ENCODE data around the gene ARMC5.

ARMC5 gene

GRCh38 chr16:31471241-31471874 lies 12.1 kb downstream of the ARMC5 start:
- TF ChIP-seq CTCF (IDR thresholded peaks at IDR 0.05; ENCODE audit: low read depth, low read length, missing control alignments), result no peak
- DNase-seq (ENCODE audit: low read depth), result no peak
- H3K4me3 ChIP-seq (ENCODE audit: low read depth, low read length), result no peak overlapping the region

- no peak for TF ChIP-seq CTCF (IDR thresholded peaks at IDR 0.05; ENCODE audit: low read depth, low read length, missing control alignments)
- H3K4me3 ChIP-seq (ENCODE audit: low read depth, low read length), result no peak within 1 kb of the TSS
- DNase-seq (ENCODE audit: low read depth), result no peak
These were observed 12.8 kb downstream of the ARMC5 start, which contains the start of gene TGFB1I1 for GRCh38 chr16:31471875-31472708. TGFB1I1 (plus strand) TSS chr16:31472152; CDS start chr16:31472189, 37 bp downstream.

- no peak overlapping the region for H3K4me3 ChIP-seq (ENCODE audit: low read depth, low read length)
- DNase-seq (ENCODE audit: low read depth), result no peak
These were observed 13.5 kb downstream of the ARMC5 start for GRCh38 chr16:31472709-31473203.

GRCh38 chr16:31473264-31473984 lies 14.1 kb downstream of the ARMC5 start:
- no peak for TF ChIP-seq CTCF (IDR thresholded peaks at IDR 0.05; ENCODE audit: low read depth, low read length, missing control alignments)
- DNase-seq (ENCODE audit: low read depth), result no peak
- no peak overlapping the region for H3K4me3 ChIP-seq (ENCODE audit: low read depth, low read length)

More at GRCh38 chr16:31472709-31473203, 13.5 kb downstream of the ARMC5 start:
- TF ChIP-seq CTCF (IDR thresholded peaks at IDR 0.05; ENCODE audit: low read depth, low read length, missing control alignments), result peak; percentile 34

- H3K4me3 ChIP-seq (ENCODE audit: low read depth, low read length), result no peak overlapping the region
- DNase-seq (ENCODE audit: low read depth), result no peak
- no peak for TF ChIP-seq CTCF (IDR thresholded peaks at IDR 0.05; ENCODE audit: low read depth, low read length, missing control alignments)
These were observed 14.9 kb downstream of the ARMC5 start for GRCh38 chr16:31474173-31474714.

Data from GM12864 (cell line).